DMS114 treated with DMSO at 0.1 percent for 48 hours (cell line): ENCODE data around the gene SNX9.
"Not testable (repeated sequence)": the region's sequence is repeated elsewhere in the genome, so short reads cannot be mapped to it uniquely, and the experiment has no call there.

Source experiments
- DNase-seq: peaks from one replicate; lab custom pipeline; 2025; ENCODE audit not compliant: unreplicated experiment; lab: John Stamatoyannopoulos, UW

Gene SNX9

DNA sequence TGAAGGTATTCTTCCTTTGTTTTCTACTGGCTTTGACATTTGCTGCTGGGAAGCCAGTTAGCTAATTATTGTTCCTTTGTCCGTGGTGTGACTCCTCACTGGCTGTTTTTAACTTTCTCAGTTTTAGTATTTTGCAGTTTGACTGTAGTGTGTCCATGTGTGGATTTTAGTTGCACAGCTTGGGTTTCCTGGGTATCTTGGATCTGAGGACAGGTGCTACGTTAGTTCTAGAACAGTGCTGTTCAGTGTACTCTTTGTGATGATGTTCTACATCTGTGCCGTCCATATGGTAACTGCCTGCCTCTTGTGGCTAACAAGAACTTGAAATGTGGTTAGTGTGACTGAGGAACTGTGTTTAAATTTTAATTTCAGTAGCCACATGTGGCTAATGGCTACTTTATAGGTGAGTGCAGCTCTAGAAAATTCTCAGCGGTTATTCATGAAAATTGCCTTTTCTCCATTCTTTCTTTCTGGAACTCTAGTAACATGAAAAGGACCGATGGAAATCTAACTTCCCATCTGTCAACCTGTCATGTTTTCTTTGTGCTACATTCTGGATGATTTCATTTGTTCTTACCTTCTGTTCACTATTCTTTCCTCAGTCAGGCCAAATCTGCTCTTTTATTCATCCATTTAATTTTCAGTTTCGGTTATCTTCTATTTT is 7.4 kb downstream of the SNX9 start:
- no peak for DNase-seq

DNA sequence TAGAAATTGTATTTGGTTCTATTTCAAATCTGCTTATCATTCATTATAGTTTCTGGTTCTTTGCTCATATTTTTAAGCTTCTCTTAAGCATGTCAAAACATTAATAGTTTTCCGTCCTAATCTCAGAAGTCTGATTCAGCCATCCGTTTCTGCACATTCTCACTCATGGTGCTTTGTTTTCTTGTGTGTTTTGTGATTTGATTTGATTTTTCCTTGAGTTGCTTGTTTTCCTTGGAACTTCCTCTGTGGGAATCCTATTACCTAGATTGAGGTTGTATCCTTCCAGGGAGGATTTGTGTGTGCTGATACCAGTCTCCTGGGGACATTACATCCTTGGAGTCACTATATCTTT is 7.9 kb downstream of the SNX9 start:
- no peak for DNase-seq

DNA sequence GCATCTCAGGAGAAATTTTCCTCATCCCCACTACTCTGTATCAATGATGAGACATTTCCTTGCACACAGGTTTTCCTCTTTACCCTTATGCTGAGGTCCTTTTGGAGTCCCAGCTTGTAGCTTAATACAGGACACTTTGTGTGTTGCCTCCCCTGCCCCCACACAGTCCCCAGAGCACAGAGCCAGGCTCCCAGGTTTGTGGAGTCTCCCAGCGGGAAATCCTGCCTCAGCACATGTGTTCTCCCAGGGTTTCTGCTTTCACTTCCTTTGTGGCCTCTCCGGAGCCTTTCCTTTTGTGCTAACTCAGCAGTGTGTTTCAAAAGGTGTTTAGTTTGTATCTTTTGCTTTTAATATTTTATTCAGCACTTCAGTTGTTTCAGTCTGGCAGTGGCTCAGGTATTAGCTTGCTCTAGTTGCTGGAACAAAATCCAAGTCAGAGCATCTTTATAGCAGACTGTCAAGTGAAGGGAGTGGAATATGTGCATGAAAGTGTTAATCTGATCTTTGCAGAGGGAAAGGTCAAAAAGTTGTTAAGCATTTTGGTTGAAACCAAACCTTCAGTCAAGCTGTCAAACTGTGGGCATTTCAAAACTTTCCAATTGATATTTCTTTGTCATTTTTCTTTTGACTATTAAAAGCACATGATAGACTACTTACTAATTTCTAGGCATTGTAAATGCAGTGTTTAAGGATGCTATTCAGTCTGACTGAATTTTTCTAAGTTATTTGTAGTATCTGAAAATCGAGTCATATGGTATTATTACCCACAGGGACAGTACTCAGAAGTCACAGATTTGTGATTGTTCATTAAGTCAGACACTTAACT is 8.6 kb downstream of the SNX9 start:
- no peak for DNase-seq

DNA sequence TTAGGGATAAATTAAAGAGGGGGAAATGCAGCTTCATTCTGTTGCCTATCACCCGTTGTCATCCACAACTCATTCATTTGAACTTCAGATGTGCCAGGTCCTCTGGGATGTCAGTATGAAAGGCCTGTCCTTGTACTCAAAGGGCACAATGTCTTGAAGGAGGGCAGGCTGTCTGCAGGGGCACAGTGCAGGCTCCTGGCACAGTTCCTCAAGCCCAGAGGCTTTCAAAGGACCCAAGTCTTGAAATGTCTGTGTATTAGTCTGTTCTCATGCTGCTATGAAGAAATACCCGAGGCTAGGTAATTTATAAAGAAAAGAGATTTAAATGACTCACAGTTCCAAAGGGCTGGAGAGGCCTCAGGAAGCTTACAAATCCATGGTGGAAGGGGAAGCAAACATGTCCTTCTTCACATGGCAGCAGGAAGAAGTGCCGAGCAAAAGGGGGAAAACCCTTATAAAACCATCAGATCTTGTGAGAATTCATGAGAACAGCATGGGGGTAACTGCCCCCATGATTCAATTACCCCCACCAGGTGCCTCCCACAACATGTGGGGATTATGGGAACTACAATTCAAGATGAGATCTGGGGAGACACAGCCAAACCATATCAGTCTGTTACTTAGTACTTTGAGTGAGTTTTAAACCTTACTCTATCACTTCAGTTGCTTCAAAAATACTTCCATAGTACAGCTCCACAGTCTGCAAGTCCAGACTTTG is 9.4 kb downstream of the SNX9 start:
- no peak for DNase-seq

DNA sequence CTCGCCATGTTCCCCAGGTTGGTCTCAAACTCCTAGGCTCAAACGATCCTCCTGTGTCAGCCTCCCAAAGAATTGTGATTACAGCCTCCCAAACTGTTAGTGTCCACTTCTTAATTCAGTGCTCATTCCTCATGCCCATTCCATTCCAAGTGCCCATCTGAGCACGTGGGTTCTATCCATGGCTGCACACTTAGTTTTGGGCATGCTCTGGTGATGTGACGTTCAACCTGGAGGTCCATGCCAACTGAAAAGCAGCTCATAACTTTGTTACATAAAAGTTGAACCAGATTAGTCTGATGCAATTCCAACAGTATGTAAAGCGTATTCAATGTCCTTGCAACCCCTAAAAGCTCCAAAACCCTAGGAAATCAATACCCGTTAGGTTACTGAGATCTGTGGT is 11.5 kb downstream of the SNX9 start:
- no peak for DNase-seq

DNA sequence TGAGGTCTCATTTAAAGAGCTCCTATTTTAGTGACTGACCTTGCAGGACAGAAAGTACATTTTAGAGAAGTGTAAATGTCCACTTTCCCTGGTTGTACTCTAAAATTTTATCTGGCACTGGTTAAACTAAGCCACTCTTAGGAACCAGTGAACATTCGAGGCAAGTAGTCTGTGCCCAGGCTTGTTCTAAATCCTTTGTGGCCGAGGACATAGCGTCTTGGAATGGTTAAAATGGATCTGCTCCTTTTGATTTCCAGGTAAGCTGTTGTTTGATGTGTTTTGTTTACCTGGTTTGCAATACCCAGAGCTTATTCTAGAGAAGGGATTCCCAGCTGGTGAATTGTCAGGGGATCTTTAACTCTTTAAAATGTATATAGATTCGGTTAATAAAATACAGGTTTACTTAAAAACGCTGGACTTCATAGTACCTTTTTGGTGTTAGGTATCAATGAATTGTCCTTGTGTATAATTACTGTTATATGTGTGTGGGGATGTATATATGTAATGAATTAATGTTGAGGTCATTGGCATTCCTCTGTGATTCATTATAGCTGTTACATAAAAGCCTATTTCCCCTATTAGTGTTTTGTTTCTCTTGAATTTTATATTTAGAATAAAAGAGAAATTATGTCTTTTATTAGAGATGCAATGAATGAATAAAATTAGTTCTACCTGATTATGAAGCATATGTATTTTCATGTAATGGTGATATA is 15.8 kb downstream of the SNX9 start:
- DNase-seq: no peak

DNA sequence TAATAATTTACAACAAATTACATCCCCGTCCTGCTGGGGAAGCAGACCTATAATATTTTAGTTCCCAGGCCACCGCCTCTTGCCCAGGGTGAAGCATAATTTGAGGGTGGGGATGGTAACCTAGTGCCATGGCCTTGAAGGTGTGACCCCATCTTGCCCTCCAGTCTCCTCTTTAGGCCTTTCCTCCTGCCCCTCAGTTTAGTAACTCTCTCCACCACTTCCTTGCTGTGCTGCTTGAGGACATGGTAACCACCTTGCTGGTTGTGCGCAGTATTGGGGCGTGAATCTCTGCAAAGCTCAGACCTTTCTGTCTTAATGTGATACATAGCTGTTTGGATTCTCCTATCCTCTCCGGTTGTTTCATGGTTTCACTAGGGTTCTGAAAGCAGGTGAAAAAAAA is 16.6 kb downstream of the SNX9 start:
- DNase-seq: no peak

DNA sequence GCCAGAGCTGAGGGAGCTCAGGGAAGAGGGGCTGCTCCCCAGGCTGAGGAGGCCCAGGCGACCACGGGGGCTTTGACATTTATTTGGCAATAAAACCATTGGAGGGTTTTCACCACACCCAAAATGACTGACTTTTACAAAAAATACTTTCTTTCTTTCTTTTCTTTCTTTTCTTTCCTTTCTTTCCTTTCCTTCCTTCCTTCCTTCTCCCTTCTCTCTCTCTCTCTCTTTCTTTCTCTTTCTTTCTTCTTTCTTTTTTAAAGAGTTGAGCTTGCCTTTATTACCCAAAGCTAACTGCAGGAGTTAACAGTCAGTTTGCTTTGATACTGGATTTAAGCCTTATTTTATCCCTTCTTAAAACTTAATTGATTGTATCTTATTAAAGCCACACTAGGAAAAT is 17.2 kb downstream of the SNX9 start:
- DNase-seq: no peak

DNA sequence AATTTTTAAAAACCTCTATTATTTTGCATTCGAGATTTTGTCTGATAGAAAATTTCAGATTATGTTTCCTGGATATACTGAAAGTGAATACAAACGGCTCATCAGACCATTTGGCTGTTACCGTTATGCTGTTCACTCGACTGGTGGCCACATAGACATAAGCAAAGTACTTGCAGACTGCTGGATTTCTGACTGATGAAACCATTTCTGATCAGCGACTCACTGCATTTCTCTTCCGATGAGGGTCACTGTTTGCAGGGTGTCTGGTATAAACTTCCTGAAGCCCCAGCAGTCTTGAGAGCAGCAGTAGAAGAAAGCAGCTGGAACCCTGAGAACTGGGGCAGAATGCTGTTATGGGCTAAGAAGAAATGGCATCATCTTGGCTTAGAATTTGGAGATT is 17.7 kb downstream of the SNX9 start:
- DNase-seq: no peak

DNA sequence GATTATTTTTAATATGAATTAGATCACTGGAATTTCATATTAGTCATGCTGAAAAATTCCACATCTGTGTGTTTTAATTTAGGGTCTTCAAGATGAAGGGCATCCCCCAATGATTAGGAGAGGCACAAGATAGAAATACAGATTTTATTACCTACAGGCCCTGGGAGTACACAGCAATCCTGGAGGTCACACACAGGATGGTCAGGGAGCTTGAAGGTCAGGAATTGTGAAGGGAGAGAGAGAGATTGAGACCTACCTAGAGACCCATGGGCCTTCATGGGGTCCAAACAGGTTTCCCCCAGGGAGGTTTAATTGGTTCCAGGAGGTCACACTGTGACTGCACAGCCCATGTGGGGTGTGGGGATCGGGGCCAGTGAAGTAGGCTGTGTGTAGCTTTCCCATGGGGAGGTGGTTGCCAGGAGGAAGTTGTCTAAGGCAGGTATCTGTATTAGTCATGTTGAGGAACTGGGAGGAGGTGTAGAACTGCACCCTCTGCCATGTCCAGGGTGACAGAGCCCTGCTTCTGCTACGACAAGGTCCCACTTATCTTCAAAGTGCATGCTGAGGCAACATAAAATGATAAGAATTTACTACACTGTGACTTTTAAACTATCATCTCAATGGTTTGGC is 18.3 kb downstream of the SNX9 start:
- DNase-seq: no peak

DNA sequence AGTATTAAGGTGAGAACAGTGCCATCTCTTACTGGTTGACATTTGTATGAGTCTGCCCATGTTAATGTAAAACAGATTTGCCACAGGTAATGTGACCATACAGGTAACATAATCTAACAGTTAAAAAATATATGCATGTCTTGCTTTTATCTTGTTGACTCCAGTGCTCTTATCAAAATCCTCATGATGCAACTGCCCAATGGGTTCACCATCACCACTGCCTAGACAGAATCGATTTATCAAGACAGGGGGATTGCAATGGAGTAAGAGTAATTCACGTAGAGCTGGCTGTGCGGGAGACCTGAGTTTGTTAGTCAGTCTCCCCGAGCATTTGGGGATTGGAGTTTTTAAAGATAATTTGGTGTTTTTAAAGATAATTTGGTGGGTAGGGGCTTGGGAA is 19.2 kb downstream of the SNX9 start:
- DNase-seq: no peak

DNA sequence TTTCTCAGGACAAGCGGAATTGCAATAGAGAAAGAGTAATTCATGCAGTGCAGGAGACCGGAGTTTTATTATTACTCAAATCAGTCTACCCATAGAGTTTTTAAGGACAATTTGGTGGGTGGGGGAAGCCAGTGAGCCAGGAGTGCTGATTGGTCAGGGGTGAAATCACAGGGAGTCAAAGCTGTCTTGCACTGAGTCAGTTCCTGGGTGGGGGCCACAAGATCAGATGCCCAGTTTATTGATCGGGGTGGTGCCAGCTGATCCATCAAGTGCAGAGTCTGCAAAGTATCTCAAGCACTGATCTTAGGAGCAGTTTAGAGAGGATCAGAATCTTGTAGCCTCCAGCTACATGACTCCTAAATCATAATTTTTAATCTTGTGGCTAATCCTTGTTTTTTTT is 21.1 kb downstream of the SNX9 start:
- DNase-seq: not testable (repeated sequence)

DNA sequence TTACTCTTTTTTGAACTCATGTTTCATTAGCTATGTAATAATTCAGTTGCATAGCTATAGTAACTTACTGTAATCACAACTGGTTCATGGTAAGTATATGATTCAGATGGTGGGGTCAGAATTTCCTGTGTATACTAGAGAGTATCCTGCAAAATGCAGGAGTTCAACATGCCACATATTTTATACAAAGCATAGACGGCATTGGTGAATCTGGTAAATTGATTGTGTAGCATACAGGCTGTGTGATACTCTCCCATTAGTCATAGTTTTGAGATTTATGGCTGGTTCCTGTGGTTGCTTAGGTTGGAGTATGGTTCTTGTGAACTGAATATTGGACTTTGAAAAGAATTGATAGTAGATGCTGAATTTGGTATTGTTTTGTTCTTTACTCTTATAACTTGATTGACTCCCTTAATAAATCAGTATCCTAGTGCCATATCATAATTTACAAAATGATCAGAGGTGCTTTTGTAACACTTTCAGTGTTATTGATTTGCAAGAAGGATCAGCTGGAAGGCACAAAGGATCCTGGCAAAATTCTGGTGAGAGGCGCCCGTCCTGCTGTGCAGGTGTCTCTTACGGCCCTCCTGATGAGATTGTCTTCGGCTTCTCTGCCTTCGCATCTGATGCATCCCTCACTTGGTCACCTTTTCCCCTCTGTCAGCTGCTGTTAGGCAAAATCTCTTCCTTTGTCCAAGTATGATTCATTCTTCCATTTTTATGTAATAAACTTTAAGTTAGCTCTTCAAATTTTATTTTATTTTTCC is 22.6 kb downstream of the SNX9 start:
- no peak for DNase-seq

DNA sequence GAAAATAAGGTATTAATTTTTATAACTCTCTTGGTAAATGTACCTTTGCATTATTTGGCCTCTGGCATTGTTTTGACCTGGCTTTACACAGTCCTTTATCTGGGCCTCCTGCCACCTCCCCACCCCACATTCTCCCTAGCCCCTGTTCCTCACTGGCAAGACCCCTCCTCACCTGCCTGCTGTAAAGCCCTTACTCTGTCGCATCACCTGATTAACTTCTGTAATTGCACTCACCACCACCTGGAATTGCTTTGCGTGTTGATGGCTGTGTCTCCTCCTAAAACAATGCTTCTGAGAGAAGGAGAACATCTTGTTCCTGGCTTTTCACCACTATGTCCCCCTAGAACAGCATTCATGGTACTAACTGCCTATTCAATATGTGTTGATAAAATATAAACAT is 24.8 kb downstream of the SNX9 start:
- no peak for DNase-seq

DNA sequence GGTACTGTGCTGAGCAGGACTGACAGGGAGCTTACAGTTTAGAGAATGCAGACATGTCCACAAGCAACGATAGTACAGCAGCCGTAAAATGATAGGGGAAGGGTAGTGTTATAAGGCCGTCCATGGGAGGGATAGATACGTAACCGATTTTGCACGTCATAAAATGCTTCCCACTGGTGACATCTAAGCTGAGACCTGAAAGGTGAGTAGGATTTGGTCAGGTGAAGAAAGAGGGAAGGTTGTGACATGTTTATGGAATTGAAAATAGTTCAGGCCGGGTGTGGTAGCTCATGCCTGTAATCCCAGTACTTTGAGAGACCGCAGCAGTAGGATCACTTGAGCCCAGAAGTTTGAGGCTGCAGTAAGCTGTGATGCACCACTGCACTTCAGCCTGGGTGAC is 25.6 kb downstream of the SNX9 start:
- DNase-seq: no peak

DNA sequence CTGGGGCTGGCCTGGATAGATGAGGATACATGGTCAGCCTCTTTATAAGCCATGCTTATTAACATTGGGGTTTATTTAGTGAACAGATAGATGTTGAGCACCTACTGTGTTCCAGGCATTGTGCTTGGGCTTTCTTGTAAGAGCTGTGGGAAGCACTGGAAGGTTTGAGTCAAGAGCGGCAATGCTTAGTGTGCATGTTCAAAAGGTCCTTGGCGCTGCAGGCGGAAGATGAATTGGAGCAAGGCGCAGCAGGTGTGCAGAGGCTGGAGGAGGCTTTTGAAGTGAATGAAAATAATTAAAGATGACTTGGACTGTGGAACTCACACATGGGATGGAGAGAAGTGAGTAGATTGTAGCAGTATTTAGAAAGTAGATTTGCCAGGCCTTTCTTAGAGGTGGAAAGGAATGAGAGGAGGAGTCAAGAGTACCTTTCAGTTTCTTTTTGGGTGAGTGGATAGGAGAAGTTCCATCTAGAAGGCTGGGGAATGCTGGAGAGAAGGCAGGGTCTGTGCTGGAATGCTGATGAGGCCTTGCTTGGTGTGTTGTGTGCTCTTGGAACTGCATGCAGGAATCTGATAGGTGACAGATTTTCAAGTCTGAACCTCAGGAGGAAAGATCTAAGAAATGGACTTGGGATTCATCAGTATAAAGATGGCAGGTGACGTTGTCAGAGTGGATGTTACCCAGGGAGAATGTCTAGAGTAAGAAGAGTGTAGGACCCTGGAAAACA is 26.4 kb downstream of the SNX9 start:
- DNase-seq: no peak

DNA sequence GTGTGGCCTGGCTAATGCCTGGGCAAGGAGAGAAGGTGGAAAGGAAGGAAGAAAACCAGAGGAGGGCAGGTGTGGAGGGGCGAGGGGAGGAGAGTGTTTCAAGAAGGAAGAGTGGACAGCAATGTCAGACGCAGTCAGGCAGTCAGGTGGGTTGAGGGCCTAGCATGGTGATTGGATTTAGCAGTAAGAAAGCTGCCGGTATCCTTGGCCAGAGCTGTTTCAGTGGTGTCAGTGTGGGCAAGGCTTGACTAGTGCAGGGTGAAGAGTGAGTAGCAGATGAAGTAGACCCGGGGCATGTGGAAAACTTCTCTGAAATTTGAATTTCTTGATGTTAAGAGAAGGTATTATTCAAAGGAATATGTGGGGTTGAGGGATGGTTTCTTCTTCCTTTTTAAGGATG is 27.0 kb downstream of the SNX9 start:
- no peak for DNase-seq

DNA sequence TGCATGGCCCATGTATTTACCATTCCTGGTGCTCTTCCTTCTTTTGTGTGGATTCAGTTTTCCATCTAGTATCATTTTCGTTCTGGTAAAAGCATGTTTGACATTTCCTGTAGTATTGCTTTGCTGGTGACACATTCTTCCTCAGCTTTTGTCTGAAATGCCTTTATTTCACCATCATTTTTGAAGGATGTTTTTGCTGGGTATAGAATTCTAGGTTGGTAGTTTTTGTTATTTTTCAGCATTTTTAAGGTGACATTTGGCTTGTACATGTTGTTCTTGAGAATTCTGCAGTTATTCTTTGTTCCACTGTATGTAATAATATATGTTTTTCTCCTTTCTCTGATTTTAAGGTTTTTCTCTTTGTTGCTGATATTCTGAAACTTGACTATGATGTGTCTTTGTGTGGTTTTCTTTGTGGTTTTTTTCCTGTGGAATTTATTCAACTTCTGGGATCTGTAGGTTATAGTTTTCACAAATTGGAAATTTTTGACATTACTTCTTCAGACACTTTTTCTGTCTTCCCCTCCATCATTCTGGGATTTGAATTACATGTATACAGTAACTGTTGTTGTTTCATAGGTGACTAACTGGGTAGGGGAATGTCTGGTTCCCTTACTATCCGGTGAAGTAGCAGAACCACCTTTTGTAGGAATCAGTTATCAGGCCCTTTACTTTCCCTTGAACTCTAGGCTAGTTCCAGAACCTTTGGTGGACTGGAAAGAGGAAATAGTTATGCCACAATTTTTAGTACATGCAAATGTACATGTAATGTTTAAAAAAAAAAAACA is 30.2 kb downstream of the SNX9 start:
- no peak for DNase-seq

DNA sequence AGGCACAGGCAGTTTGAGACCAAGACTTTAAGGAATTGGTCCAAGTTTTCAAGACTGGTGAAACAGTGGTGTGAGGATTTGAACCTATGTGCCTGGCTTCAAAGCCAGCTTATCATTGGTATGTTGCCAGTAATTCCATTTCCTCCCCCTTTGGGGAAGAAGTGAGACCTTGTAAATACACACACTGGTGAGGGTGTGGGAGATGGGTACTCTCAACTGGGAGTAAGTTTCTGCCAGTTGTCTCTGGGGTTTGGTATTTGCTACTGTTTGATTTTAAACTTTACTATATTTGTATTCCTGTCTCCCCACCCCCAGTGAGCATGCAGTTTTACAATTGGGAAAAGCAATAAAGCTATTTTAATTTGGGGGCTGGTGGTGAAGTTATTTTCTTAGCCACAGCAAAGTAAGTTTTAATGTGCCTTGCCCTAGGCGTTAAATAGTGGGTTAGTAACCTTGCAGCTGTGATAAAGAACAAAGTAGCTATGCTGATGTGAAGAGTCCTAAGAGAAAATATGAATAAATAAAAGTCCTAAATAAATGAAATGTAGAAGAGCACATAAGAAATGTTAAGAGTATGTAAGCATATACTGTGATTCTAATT is 31.0 kb downstream of the SNX9 start:
- no peak for DNase-seq
